ENCODE results near the gene RNGTT.

DNA sequence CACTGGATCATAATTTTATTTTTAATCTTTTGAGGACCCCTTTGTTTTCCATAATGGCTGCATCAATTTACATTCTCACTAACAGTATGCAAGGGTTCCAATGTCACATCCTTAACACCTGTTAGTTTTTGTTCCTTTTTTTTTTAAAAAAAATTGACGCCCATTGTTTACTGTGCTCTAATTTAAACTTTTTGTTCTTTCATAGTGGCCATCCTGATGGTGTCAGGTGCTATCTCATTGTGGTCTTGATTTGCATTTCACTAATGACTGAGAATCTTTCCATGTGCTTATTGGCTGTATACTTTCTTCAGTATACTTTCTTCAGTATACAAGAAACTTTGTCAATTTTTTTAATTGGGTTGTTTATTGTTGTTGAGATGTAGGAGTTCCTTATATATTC, 347.0 kb downstream of the RNGTT start:
- no peak for TF ChIP-seq POLR2A (IDR thresholded peaks at IDR 0.05)
- TF ChIP-seq POLR2AphosphoS5 (IDR thresholded peaks at IDR 0.05) = no peak
- TF ChIP-seq, protein P1, sequence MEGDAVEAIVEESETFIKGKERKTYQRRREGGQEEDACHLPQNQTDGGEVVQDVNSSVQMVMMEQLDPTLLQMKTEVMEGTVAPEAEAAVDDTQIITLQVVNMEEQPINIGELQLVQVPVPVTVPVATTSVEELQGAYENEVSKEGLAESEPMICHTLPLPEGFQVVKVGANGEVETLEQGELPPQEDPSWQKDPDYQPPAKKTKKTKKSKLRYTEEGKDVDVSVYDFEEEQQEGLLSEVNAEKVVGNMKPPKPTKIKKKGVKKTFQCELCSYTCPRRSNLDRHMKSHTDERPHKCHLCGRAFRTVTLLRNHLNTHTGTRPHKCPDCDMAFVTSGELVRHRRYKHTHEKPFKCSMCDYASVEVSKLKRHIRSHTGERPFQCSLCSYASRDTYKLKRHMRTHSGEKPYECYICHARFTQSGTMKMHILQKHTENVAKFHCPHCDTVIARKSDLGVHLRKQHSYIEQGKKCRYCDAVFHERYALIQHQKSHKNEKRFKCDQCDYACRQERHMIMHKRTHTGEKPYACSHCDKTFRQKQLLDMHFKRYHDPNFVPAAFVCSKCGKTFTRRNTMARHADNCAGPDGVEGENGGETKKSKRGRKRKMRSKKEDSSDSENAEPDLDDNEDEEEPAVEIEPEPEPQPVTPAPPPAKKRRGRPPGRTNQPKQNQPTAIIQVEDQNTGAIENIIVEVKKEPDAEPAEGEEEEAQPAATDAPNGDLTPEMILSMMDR (IDR thresholded peaks at IDR 0.05) = no peak
- TF ChIP-seq EP300 (IDR thresholded peaks at IDR 0.05) = no peak
